Left ventricle myocardium inferior (tissue), 1 donor: ENCODE measurements around the gene ABCA4. TPM values are rescaled to one million over a fixed set of nuclear protein-coding genes. Genes with fewer than 3 reads are reported as not detected.
A peak's percentile ranks its signal among the peaks of the same experiment; 100 is the strongest.

Experiments used
- DNase-seq: peaks from one replicate; pipeline ENCODE4 v3.0.0-alpha.2; 2020
- H3K27ac ChIP-seq: fragments of 200-600 bp; replicated peaks from 2 replicates; pipeline ENCODE4 v1.8.0; 2021
- H3K27me3 ChIP-seq: fragments of 200-600 bp; 2 replicates; pipeline ENCODE4 v1.8.0; 2021; ENCODE audit warnings: low read depth
- H3K36me3 ChIP-seq: fragments of 200-600 bp; 2 replicates; pipeline ENCODE4 v1.8.0; 2021
- H3K4me1 ChIP-seq: fragments of 200-600 bp; 2 replicates; pipeline ENCODE4 v1.8.0; 2021
- H3K4me3 ChIP-seq: fragments of 200-600 bp; 2 replicates; pipeline ENCODE4 v1.8.0; 2021; ENCODE audit warnings: mild to moderate bottlenecking, moderate library complexity
- H3K9me3 ChIP-seq: fragments of 200-600 bp; replicated peaks from 2 replicates; pipeline ENCODE4 v1.8.0; 2021
- CTCF ChIP-seq: fragments of 200-600 bp; IDR thresholded peaks from 2 replicates; pipeline ENCODE4 v1.8.0; 2021; ENCODE audit warnings: antibody characterized with exemption, mild to moderate bottlenecking, borderline replicate concordance
- intact Hi-C: fragments of 100-400 bp; cut with micrococcal nuclease; formaldehyde crosslinking; loops from one replicate; pipeline ENCODE4 v1.11.0; 2022
- total RNA-seq: library from RNA; stranded (reverse); fragmentation: NEBNext Ultra II Directional; extraction: Animal tissue kit (Norgen Biotek cat#: 25700); gene quantifications from one replicate; pipeline ENCODE4 v1.2.1, GENCODE V29; 2021
- donor health status: DM: no; HTN: yes; CAD: no; lungs with severe emphysema.

The ABCA4 gene
- total RNA-seq, 1 donor from 2014 or later: 0.11 TPM

GRCh38 chr1:94056171-94056570 is 64.8 kb downstream of the ABCA4 start:
- TF ChIP-seq CTCF: no peak
- peaks cover 31% of the 10 kb centered on the region for H3K4me1 ChIP-seq
- H3K4me3 ChIP-seq: no peak overlapping the region
- H3K27me3 ChIP-seq: no peaks in the 10 kb centered on the region
- DNase-seq: no peak
- no peaks in the 10 kb centered on the region for H3K36me3 ChIP-seq
- H3K27ac ChIP-seq: peak overlapping the region; percentile 43
- no peaks in the 10 kb centered on the region for H3K9me3 ChIP-seq
- intact Hi-C loops: no loop called here

- Histone ChIP-seq H3K27me3 (no peaks in the 10 kb centered on the region), H3K4me3 (no peak overlapping the region), H3K27ac (peak overlapping the region; percentile 43), H3K4me1 (peaks cover 29% of the 10 kb centered on the region), H3K36me3 (no peaks in the 10 kb centered on the region), H3K9me3 (no peaks in the 10 kb centered on the region)
- intact Hi-C loops: no loop called here
- no peak for DNase-seq
- no peak for TF ChIP-seq CTCF
Observed at GRCh38 chr1:94055459-94056122, 65.4 kb downstream of the ABCA4 start.

GRCh38 chr1:94050675-94051074 is 70.3 kb downstream of the ABCA4 start:
- no peak for DNase-seq
- no peak overlapping the region for H3K4me3 ChIP-seq
- intact Hi-C loops: no loop called here
- H3K27me3 ChIP-seq: no peaks in the 10 kb centered on the region
- no peaks in the 10 kb centered on the region for H3K9me3 ChIP-seq
- no peaks in the 10 kb centered on the region for H3K36me3 ChIP-seq
- no peak for TF ChIP-seq CTCF
- H3K4me1 ChIP-seq: peaks cover 52% of the 10 kb centered on the region
- H3K27ac ChIP-seq: peak overlapping the region; percentile 94

- no peak overlapping the region for H3K4me3 ChIP-seq
- intact Hi-C loops: no loop called here
- H3K36me3 ChIP-seq: no peaks in the 10 kb centered on the region
- no peaks in the 10 kb centered on the region for H3K9me3 ChIP-seq
- H3K4me1 ChIP-seq: peaks cover 56% of the 10 kb centered on the region
- peak overlapping the region; percentile 94 for H3K27ac ChIP-seq
- no peak for DNase-seq
- no peaks in the 10 kb centered on the region for H3K27me3 ChIP-seq
- TF ChIP-seq CTCF: no peak
Observed at GRCh38 chr1:94050254-94050653, 70.7 kb downstream of the ABCA4 start.

- DNase-seq: no peak
- Histone ChIP-seq H3K9me3 (no peaks in the 10 kb centered on the region), H3K4me1 (peaks cover 60% of the 10 kb centered on the region), H3K4me3 (no peak overlapping the region), H3K27me3 (no peaks in the 10 kb centered on the region), H3K36me3 (no peaks in the 10 kb centered on the region), H3K27ac (peak overlapping the region; percentile 94)
- intact Hi-C loops: no loop called here
- TF ChIP-seq CTCF: no peak
Observed at GRCh38 chr1:94049791-94050190, 71.2 kb downstream of the ABCA4 start.
